GM18508 (cell line): Measurements from ENCODE around the gene TPSB2.
"Not testable (repeated sequence)": the region's sequence is repeated elsewhere in the genome, so short reads cannot be mapped to it uniquely, and the experiment has no call there.

Experiments
- ATAC-seq: cut with Tn5 transposase; IDR thresholded peaks from one replicate; pipeline ENCODE4 v1.9.1; 2021; ENCODE audit warnings: moderate number of reproducible peaks; ENCODE audit not compliant: insufficient read depth, unreplicated experiment

The TPSB2 gene

DNA sequence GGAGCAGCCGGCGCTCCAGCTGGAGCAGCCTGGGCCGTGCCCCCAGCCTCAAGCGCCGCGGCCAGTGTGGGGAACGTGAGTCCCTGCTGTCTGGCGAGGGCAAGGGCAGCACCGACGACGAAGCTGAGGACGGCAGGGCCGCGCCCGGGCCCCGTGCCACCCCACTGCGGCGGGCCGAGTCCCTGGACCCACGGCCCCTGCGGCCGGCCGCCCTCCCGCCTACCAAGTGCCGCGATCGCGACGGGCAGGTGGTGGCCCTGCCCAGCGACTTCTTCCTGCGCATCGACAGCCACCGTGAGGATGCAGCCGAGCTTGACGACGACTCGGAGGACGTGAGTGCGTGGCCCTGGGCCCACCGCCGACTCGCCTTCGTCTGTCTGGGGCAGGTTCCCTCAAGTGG, 20.9 kb downstream of the TPSB2 start:
- ATAC-seq = no peak

- ATAC-seq = no peak
These were observed 21.6 kb downstream of the TPSB2 start for GRCh38 chr16:1208239-1208830.

- ATAC-seq = no peak
These were observed 23.2 kb downstream of the TPSB2 start for GRCh38 chr16:1206786-1207185.

- ATAC-seq = no peak
These were observed 23.7 kb downstream of the TPSB2 start for GRCh38 chr16:1206326-1206725.

- no peak for ATAC-seq
These were observed 25.1 kb downstream of the TPSB2 start for GRCh38 chr16:1204933-1205332.

GRCh38 chr16:1202274-1202673, 27.7 kb downstream of the TPSB2 start:
- no peak for ATAC-seq

DNA sequence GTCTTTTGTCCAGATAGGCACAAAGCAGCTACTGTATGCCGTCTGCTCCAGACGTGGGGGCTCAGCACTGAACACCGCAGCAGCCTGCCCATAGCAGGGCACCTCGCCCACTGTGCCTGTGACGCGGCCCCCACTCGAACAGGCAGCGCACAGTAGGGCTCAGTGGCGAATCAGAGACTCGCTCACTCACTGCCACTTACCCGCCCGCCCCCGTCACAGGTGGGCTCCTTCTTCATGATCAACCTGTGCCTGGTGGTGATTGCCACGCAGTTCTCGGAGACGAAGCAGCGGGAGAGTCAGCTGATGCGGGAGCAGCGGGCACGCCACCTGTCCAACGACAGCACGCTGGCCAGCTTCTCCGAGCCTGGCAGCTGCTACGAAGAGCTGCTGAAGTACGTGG, 28.5 kb downstream of the TPSB2 start:
- no peak for ATAC-seq

GRCh38 chr16:1200014-1200627, 29.9 kb downstream of the TPSB2 start:
- ATAC-seq = no peak

DNA sequence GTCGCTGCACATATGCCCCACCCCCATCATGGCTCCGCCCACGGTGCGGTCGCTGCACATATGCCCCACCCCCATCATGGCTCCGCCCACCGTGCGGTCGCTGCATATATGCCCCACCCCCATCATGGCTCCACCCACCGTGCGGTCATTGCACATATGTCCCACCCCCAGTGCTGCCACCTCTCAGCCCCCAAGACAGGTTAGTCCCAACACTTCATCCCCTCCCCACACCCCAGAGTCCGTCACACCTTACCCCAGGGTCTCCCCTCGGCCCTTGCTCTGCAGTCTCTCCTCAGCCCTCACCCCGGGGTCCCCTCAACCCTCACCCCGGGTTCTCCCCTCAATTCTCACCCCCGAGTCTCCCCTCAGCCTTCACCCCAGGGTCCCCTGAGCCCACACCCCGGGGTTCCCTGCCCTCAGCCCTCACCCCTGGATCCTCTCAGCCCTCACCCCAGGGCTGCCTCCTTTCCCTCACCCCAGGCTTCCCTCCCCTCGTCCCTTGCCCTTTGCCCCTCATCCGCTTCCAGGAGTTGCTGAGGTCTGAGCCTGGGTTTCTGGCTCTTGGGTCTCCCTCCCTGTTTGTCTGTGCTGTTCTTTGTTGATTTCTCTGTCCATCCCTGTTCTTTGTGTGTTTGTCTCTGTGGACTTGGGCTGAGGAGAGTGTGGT, 30.5 kb downstream of the TPSB2 start:
- no peak for ATAC-seq

DNA sequence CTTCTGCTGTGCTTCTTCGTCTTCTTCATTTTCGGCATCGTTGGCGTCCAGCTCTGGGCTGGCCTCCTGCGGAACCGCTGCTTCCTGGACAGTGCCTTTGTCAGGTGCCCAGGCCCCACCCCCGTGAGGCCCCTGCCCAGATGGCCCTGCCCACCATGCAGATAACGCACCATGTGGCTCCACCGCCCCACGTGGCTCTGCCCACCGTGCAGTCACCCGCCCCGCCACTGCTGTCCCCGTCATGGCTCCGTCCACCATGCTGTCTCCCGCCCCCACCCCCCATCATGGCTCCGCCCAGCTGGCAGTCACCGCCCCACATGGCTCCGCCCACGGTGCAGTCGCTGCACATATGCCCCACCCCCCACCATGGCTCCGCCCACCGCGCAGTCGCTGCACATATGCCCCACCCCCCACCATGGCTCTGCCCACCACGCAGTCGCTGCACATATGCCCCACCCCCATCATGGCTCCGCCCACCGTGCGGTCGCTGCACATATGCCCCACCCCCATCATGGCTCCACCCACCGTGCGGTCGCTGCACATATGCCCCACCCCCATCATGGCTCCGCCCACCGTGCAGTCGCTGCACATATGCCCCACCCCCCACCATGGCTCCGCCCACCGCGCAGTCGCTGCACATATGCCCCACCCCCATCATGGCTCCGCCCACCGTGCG, 31.2 kb downstream of the TPSB2 start:
- ATAC-seq = not testable (repeated sequence)

DNA sequence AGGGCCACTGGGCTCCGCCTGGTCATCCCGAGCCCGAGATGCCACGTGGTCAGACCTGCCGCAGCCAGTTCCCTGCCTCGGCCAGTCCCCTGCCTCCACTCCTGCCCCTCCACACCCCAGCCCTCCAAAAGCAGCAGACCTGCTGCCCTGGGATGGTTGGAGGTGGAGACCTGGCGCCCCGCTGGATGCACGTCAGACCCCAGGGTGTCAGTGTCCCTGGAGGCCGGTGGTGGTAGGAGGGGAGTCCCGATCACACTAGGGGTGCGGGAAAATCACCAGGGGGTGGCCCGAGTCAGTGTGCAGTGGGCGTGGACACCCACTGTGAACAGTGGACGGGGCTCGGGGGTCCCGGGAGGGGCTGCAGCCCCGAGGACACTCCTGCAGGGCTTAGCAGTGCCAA, 31.8 kb downstream of the TPSB2 start:
- ATAC-seq = no peak

DNA sequence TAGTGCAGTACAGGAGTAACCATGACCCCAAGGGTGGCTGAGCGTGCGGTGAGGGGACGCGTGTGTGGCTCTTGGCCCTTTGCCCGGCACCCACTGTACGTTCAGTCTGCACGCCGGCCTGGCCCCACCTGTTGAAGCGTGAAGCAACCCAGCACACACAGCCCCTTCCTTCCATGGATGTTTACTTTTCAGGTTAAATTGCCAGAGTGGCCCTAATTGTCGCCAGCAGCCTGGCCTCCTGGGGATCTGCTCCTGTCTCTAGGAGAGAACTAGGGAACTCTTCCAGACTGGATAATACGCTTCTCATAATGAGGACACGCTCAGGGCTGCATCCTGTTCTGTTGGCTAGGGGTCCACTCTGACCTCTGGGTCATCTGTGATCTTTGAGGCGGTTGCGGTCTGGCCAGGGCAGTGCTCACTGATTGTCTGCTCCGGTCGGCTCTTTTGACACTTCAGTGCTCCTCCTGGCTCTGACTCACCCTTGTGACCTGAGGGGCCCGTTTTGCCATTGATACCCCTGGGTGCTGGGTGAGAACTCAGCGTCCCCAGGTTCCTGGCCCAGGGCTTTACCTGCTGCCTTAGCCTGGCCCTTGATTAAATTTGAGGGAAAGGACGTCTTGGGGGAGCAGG, 32.6 kb downstream of the TPSB2 start:
- ATAC-seq = no peak

DNA sequence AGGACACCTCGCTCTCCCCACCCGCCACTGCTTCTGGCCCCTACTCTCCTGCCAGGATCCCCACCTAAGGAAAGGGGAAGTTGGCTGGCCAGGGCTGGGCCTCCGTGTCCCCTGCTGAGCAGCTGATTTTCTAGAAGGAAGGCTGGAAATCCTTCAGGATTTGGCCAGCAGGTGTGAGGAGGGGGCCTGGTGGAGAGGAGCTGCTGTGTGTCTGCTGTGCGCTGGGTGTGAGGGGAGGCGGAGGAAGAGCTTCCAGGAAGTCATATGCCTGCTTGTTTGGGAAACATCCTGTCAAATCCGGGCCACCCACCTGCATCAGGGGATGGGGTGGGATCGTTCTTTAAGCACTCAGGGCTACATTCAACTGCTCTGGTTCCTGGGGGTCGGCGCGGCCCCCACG, 33.5 kb downstream of the TPSB2 start:
- no peak for ATAC-seq

GRCh38 chr16:1195393-1195666, 34.7 kb downstream of the TPSB2 start:
- ATAC-seq = no peak

- ATAC-seq = no peak
These were observed 35.2 kb downstream of the TPSB2 start for GRCh38 chr16:1194665-1195392.

DNA sequence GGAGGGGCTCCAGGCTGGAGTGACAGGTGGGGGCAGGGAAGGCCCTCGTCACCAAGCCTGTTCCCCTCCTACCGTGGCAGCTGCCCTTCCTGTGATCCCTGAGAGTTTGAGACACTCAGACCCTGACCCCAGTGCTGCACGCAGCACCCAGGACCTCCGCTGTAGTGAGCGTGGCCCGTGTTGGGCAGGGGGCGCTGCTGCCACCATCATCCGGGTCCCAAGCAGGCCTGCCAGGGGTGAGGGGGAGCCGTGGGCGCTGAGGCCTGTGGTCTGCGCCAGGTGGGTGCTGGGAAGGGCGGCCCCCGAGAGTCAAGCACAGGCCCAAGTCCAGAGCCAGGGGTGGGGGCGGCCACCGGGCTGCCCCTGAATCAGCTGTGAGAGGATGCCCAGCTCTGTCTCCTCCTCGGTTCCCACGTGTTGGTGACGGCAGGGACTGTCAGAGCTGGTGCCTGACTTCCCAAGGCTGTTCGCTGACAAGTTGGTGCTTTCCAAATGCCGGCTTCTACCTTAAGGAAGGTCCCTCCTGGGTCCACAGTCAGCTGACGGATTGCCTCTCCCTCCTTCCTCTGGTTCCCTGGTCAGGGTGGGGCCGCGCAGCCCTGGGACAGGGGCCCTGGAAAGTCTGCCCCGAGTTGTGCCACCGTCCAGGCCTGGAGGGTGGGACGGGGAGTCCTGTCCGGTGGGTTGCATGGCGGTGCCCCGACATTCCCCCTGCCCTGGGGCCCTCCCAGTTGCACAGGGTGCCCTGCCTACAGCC, 36.0 kb downstream of the TPSB2 start:
- no peak for ATAC-seq

GRCh38 chr16:1193143-1193824, 36.7 kb downstream of the TPSB2 start:
- no peak for ATAC-seq

DNA sequence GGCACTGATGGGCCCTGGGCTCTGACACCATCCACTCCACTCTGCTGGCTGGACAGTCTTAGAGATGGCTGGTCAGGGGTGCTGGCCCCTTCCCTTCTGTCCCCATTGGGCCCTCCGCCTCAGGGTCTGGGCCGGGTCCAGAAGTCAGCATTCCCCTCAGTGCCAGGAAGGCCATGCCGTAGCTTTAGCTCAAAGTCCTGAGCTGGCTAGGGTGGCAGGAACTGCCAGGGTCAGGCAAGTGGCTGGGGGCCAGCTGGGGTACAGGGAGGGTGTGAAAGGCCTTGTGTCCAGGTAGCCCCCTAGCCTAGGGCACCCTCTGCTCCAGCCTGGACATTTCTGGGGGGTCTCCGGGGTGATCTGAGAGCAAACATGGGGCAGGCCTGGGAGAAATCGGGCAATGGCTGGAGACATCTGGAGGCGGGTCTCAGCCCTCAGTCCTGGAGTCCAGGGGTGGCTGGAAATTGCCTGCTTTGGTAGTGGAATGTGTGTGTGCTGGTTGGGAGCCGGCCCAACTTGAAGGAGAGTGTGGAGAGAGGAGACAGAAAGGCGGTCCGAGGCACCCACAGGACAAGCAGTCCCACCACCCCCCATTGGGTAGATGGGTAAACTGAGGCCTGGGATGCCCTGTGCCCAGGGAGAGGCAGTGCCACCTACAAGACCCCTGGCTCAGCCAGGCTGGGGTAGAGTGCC, 37.5 kb downstream of the TPSB2 start:
- ATAC-seq = no peak

DNA sequence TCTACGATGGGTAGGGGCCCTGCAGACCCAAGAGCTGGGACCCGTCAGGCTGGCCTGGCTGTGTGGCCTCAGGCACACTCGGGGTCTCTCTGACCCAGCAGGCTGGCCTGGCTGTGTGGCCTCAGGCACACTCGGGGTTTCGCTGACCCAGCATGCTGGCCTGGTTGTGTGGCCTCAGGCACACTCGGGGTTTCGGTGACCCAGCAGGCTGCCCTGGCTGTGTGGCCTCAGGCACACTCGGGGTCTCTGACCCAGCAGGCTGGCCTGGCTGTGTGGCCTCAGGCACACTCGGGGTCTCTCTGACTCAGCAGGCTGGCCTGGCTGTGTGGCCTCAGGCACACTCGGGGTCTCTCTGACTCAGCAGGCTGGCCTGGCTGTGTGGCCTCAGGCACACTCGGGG, 39.2 kb downstream of the TPSB2 start:
- not testable (repeated sequence) for ATAC-seq
